GM12872 (cell line): ENCODE results near the gene INTS3.

Experiments
- TF ChIP-seq, protein P1 (sequence below): IDR thresholded peaks from 3 replicates; pipeline ENCODE4 v1.5.1; 2011; ENCODE audit warnings: low read depth, mild to moderate bottlenecking, low read length, moderate library complexity; ENCODE audit not compliant: insufficient read depth

INTS3 gene

DNA sequence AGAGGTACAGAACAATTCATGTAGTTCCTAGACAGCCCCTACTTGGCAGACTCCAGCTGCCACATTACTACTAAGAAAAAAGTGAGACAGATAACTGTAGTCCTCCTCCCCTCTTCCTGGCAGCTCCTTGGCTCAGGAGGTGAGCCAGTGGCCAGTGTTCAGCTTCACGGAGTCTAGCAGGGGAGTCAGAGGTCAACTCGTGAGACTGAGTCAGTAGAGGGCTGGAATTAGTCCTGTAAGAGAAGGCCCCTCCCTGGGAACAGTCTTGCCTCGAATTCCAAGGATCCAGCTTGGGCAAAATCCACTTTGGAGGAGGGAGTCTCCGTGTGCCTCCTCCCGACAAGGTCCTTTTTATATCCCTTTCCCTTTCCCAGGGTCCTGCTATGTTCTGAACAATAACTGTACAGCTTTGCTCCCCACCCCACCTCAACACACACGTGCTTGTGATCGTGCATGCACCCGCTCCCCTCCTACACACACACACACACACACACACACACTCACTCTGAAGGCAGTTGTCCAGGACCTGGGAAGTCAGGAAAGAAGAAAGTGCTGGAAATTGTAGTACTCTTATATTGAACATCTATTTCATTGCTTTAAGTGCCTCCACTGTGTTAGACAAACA lies 24.8 kb downstream of the INTS3 start:
- TF ChIP-seq, protein P1, sequence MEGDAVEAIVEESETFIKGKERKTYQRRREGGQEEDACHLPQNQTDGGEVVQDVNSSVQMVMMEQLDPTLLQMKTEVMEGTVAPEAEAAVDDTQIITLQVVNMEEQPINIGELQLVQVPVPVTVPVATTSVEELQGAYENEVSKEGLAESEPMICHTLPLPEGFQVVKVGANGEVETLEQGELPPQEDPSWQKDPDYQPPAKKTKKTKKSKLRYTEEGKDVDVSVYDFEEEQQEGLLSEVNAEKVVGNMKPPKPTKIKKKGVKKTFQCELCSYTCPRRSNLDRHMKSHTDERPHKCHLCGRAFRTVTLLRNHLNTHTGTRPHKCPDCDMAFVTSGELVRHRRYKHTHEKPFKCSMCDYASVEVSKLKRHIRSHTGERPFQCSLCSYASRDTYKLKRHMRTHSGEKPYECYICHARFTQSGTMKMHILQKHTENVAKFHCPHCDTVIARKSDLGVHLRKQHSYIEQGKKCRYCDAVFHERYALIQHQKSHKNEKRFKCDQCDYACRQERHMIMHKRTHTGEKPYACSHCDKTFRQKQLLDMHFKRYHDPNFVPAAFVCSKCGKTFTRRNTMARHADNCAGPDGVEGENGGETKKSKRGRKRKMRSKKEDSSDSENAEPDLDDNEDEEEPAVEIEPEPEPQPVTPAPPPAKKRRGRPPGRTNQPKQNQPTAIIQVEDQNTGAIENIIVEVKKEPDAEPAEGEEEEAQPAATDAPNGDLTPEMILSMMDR: no peak

DNA sequence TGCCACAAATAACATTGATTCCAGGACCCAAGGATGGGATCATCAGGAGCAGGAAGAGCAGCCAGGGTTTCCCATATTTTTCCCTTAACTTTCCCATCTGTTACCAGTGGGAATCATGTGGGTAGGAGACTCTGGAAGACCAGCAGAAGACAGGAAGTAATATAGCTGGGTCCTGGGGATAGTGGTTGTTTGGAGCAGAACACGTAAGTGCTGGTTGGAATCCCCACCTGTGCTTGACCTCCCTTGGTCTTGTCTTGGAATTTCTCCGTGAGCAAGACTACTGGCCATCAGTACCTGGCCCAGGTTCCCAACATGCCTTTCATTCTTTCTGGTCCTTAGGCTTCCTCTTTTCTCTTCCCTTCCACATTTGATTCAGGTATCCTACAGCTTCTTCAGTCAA lies 26.4 kb downstream of the INTS3 start:
- TF ChIP-seq, protein P1: no peak

DNA sequence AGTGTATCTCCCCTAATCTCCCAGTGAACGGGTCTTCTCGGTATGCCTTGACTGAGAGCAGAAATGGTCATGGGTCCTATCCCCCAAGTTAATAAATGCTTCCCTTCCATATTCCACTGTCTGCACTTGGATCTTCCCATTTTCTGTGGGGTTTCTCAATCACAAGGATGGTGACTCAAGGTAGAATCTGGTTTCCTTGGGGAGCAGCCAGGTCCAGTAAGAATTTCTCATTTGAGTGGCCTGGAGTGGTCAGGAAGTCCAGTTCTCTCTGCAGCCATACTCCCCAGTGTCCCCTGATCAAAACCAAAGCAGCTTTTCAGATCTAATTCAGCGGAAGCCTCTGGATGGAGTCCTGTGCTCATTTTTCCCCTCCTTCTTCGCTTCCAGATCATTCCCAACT lies 32.6 kb downstream of the INTS3 start:
- TF ChIP-seq, protein P1: no peak

DNA sequence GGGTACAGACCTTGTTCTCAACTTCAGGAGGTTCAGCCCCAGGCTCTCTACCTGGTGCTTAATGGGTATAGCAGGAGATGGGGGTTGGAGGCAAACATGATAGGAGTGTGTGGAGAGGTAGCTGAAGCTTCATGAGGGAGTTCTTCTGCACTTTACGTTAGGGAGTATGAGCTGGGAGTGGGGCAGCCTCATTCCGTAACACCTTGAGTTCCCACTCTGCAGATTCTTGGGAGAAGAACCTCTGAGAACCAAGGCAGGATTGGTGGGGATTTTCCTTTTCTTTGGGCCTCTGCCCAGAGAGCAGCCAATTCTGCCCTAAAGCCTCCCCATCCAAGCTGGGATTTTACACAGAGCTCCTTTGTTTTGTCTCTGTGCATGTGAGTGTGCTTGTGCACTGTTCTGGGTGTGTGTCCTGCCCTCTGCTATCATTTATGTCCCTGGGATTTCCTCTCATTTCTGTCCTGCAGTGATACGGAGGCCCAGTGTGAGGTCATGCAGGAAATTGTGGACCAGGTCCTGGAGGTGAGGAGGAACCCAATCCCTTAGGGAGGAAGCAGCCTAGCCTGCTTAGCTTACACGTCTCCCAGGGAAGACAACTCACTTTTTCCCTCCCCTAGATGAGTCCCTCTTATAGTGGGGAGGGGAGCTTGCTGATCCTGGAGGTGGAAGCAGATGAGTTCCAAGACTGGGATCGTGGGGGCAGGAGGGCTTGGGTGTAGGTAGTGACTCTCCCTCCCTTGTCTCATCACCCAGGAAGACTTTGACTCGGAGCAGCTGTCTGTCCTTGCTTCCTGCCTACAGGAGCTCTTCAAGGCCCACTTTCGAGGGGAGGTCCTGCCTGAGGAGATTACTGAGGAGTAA lies 35.7 kb downstream of the INTS3 start:
- TF ChIP-seq, protein P1: no peak

DNA sequence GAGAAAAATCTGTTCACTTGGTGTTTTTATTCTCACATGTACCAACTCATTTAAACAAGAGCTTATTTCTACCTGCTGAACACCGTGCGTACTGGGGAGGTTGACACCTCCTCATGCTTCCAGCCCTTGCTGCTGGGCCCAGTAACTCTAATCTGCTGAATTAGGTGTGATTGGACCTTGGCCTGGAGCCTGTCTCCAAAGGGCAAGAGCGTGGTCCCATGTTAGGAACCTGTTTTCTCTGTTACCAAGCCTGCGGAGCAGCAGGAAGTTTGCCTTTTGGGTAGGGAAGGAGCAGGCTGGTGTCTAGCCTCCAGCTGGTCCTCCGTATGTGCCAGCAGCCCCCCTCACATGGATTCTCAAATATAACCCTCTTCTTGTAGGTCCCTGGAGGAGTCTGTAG lies 36.5 kb downstream of the INTS3 start:
- TF ChIP-seq, protein P1: no peak

DNA sequence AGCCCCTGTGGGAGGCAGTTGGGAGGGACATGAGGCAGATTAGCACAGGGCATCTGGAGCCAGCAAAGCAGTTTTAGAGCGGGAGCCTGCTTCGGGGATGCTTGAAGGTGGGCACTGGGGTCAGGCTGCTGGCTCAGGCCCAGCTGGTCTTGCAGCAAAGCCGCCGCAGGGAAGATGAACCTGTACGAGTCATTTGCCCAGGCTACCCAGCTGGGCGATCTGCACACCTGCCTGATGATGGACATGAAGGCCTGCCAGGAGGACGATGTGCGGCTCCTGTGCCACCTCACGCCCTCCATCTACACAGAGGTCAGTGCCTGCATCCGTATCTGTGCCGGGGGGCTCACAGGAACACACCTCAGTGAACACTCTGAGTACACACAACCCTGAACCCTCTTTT lies 39.7 kb downstream of the INTS3 start:
- TF ChIP-seq, protein P1: no peak

DNA sequence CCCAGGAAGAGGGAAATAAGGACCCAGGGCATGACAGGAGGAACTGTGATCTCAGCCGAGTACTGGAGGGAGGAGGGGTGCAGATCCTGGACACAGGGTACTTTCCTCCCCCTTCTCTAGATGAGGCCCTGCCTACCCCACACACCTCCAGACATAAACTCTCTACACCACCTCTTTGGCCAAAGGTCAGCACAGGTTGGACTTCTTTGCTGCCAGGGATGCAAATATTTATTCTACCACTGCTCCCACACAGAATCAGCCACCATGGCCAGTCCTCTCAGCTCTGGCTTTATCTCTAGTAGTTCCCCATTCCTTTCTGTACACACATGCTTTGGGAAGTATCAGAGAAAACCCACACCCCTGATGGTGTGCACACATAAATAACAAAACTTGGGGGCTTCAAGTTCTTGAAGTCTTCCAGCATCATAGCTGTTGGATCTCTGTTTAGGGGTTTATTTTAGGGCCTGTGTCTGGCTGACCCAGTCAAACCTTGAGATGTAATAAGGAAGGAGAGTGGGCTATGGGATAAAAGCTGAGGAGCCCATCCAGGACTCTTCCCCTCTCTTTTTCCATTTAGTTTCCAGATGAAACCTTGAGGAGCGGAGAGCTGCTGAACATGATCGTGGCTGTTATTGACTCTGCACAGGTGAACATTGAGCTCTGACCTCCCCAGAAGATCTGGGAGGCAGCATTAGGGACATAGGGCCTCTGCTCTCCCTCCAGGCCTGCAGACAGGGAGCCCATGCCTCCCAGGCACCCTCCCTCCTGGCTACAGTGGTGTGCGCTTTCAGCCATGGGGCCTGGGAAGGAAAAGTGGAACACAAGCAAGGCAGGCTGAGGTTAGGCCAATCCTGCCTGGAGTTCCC lies 40.7 kb downstream of the INTS3 start:
- TF ChIP-seq, protein P1: no peak
